Ishikawa (cell line): ENCODE data around the gene AGPS.

Source experiments
- CEBPB ChIP-seq: IDR thresholded peaks from 2 replicates; pipeline ENCODE4 v1.6.1; 2012
- CREB1 ChIP-seq: IDR thresholded peaks from 2 replicates; pipeline ENCODE4 v1.6.1; 2012; ENCODE audit warnings: low read depth
- EP300 ChIP-seq: IDR thresholded peaks from 2 replicates; pipeline ENCODE4 v1.6.1; 2012; ENCODE audit warnings: borderline replicate concordance
- FOXM1 ChIP-seq: IDR thresholded peaks from 2 replicates; pipeline ENCODE4 v1.6.1; 2012; ENCODE audit warnings: low read depth, borderline replicate concordance
- REST ChIP-seq: IDR thresholded peaks from 2 replicates; pipeline ENCODE4 v1.6.1; 2012; ENCODE audit warnings: low read depth, mild to moderate bottlenecking
- TAF1 ChIP-seq: IDR thresholded peaks from 2 replicates; pipeline ENCODE4 v1.6.1; 2012; ENCODE audit warnings: low read depth, mild to moderate bottlenecking
- TEAD4 ChIP-seq: IDR thresholded peaks from 2 replicates; pipeline ENCODE4 v1.6.1; 2012
- USF1 ChIP-seq: IDR thresholded peaks from 2 replicates; pipeline ENCODE4 v1.6.1; 2012
- YY1 ChIP-seq: IDR thresholded peaks from 2 replicates; pipeline ENCODE4 v1.6.1; 2012; ENCODE audit warnings: low read depth
- ZBTB7A ChIP-seq: IDR thresholded peaks from 2 replicates; pipeline ENCODE4 v1.6.1; 2012; ENCODE audit warnings: low read depth

- no peak for TF ChIP-seq FOXM1
- TF ChIP-seq EP300 = no peak
- TF ChIP-seq REST = no peak
- no peak for TF ChIP-seq YY1
- no peak for TF ChIP-seq TAF1
- no peak for TF ChIP-seq USF1
- TF ChIP-seq CREB1 = no peak
- no peak for TF ChIP-seq ZBTB7A
- no peak for TF ChIP-seq CEBPB
- TF ChIP-seq TEAD4 = no peak
Measured at GRCh38 chr2:177346192-177346591, 46.4 kb upstream of the AGPS start.
